Spinal cord (tissue), 4 donors: ENCODE data around the gene DDIT3. TPM values are rescaled to one million over a fixed set of nuclear protein-coding genes. Genes with fewer than 3 reads are reported as not detected.

Source experiments
- polyA plus RNA-seq, 2 donors: library from polyadenylated mRNA; unstranded; fragments of 120-200 nt; gene quantifications; one replicate each; pipeline ENCODE4 v1.2.1, GENCODE V29; 2013; ENCODE audit not compliant: insufficient read length in 2 of 2
- small RNA-seq: library from RNA; depleted of rRNA; stranded (forward); fragments of <200 nt; gene quantifications from one replicate; pipeline ENCODE3, GENCODE V24; 2014; ENCODE audit warnings: low replicate concordance
- total RNA-seq, 2 donors: library from RNA; depleted of rRNA in 1 of 2; stranded (reverse); fragments of 120-200 nt in 1 of 2; fragments of >200 nt in 1 of 2; gene quantifications; one replicate each; pipeline versions ENCODE4 v1.2.3 to v1.2.4, GENCODE V29; 2013 to 2014

DDIT3 gene
- total and polyA plus RNA-seq, 4 donors: 19.9 to 46.7 (median 27.4) TPM

Small RNA genes within 50 kb of the gene (small RNA-seq; reads per million reads assigned to genes)
- gene MIR616: not detected

Other genes starting within 250 kb of the DDIT3 start
- gene R3HDM2, start 89.5 kb downstream of the DDIT3 start, total RNA-seq: 10 to 100 TPM; 42.7 to 46.4 TPM
- 10 to 100 TPM; 83.9 to 98.2 TPM for gene R3HDM2, start 89.5 kb downstream of the DDIT3 start, polyA plus RNA-seq
- gene INHBC, start 85.7 kb downstream of the DDIT3 start, total RNA-seq: not detected
- under 1 TPM; 0.13 to 0.15 TPM for gene INHBC, start 85.7 kb downstream of the DDIT3 start, polyA plus RNA-seq
- not detected for gene INHBE, start 65.2 kb downstream of the DDIT3 start, total RNA-seq
- gene INHBE, start 65.2 kb downstream of the DDIT3 start, polyA plus RNA-seq: under 1 TPM; 0.23 to 0.51 TPM
- gene GLI1, start 60.7 kb downstream of the DDIT3 start, total RNA-seq: 1 to 10 TPM; 2.6 to 5.4 TPM
- gene GLI1, start 60.7 kb downstream of the DDIT3 start, polyA plus RNA-seq: 1 to 10 TPM; 8.5 to 9.2 TPM
- 1 to 10 TPM; 4.8 to 5.6 TPM for gene ARHGAP9, start 40.6 kb downstream of the DDIT3 start, total RNA-seq
- 1 to 10 TPM; 5.0 to 6.5 TPM for gene ARHGAP9, start 40.6 kb downstream of the DDIT3 start, polyA plus RNA-seq
- 100 to 1,000 TPM in 1 of 2 donors, 10 to 100 TPM in 1; 68.6 to 115 TPM for gene MARS1, start 32.4 kb downstream of the DDIT3 start, total RNA-seq
- gene MARS1, start 32.4 kb downstream of the DDIT3 start, polyA plus RNA-seq: 100 to 1,000 TPM; 171 to 203 TPM
- 10 to 100 TPM in 1 of 2 donors, 1 to 10 TPM in 1; 9.4 to 18.2 TPM for gene MBD6, start 2.3 kb upstream of the DDIT3 start, total RNA-seq
- 10 to 100 TPM; 63.2 to 74.0 TPM for gene MBD6, start 2.3 kb upstream of the DDIT3 start, polyA plus RNA-seq
- gene DCTN2, start 26.7 kb upstream of the DDIT3 start, total RNA-seq: 100 to 1,000 TPM; 125 to 162 TPM
- 100 to 1,000 TPM; 232 to 246 TPM for gene DCTN2, start 26.7 kb upstream of the DDIT3 start, polyA plus RNA-seq
- 100 to 1,000 TPM in 1 of 2 donors, 10 to 100 TPM in 1; 34.8 to 101 TPM for gene KIF5A, start 29.5 kb upstream of the DDIT3 start, total RNA-seq
- gene KIF5A, start 29.5 kb upstream of the DDIT3 start, polyA plus RNA-seq: 100 to 1,000 TPM; 188 to 224 TPM
- gene PIP4K2C, start 70.7 kb upstream of the DDIT3 start, total RNA-seq: 10 to 100 TPM; 12.5 to 19.9 TPM
- gene PIP4K2C, start 70.7 kb upstream of the DDIT3 start, polyA plus RNA-seq: 10 to 100 TPM; 19.0 to 20.7 TPM
- 10 to 100 TPM; 36.2 to 66.3 TPM for gene DTX3, start 84.3 kb upstream of the DDIT3 start, total RNA-seq
- gene DTX3, start 84.3 kb upstream of the DDIT3 start, polyA plus RNA-seq: 100 to 1,000 TPM; 144 to 162 TPM
- 10 to 100 TPM; 27.2 to 42.4 TPM for gene ARHGEF25, start 90.9 kb upstream of the DDIT3 start, total RNA-seq
- 10 to 100 TPM; 47.7 to 61.9 TPM for gene ARHGEF25, start 90.9 kb upstream of the DDIT3 start, polyA plus RNA-seq
- 10 to 100 TPM; 11.7 to 19.7 TPM for gene B4GALNT1, start 112.7 kb upstream of the DDIT3 start, total RNA-seq
- 10 to 100 TPM; 45.7 to 50.0 TPM for gene B4GALNT1, start 112.7 kb upstream of the DDIT3 start, polyA plus RNA-seq
- 100 to 1,000 TPM; 140 to 261 TPM for gene OS9, start 173.6 kb upstream of the DDIT3 start, total RNA-seq
- 100 to 1,000 TPM; 178 to 203 TPM for gene OS9, start 173.6 kb upstream of the DDIT3 start, polyA plus RNA-seq
- gene AGAP2, start 218.2 kb upstream of the DDIT3 start, total RNA-seq: 10 to 100 TPM; 13.0 to 27.5 TPM
- gene AGAP2, start 218.2 kb upstream of the DDIT3 start, polyA plus RNA-seq: 100 to 1,000 TPM; 109 to 120 TPM
- 10 to 100 TPM; 56.0 to 64.0 TPM for gene TSPAN31, start 224.5 kb upstream of the DDIT3 start, total RNA-seq
- gene TSPAN31, start 224.5 kb upstream of the DDIT3 start, polyA plus RNA-seq: 10 to 100 TPM; 72.6 to 86.5 TPM
- 100 to 1,000 TPM in 1 of 2 donors, 10 to 100 TPM in 1; 62.9 to 116 TPM for gene CDK4, start 231.8 kb upstream of the DDIT3 start, total RNA-seq
- 100 to 1,000 TPM; 138 to 142 TPM for gene CDK4, start 231.8 kb upstream of the DDIT3 start, polyA plus RNA-seq
- 10 to 100 TPM; 13.0 to 13.3 TPM for gene MARCHF9, start 234.6 kb upstream of the DDIT3 start, total RNA-seq
- gene MARCHF9, start 234.6 kb upstream of the DDIT3 start, polyA plus RNA-seq: 10 to 100 TPM; 43.6 to 47.7 TPM
- under 1 TPM in 1 of 2 donors, not detected in 1; 0.72 TPM for gene CYP27B1, start 246.6 kb upstream of the DDIT3 start, total RNA-seq
- gene CYP27B1, start 246.6 kb upstream of the DDIT3 start, polyA plus RNA-seq: 1 to 10 TPM; 1.4 to 1.9 TPM